ENCODE data around the gene PPP2R2C. TPM values are rescaled to one million over a fixed set of nuclear protein-coding genes. Genes with fewer than 3 reads are reported as not detected.

Gene PPP2R2C
- total and polyA plus RNA-seq, 2 experiments from 2014 or later = 1.3 to 9.2 TPM

DNA sequence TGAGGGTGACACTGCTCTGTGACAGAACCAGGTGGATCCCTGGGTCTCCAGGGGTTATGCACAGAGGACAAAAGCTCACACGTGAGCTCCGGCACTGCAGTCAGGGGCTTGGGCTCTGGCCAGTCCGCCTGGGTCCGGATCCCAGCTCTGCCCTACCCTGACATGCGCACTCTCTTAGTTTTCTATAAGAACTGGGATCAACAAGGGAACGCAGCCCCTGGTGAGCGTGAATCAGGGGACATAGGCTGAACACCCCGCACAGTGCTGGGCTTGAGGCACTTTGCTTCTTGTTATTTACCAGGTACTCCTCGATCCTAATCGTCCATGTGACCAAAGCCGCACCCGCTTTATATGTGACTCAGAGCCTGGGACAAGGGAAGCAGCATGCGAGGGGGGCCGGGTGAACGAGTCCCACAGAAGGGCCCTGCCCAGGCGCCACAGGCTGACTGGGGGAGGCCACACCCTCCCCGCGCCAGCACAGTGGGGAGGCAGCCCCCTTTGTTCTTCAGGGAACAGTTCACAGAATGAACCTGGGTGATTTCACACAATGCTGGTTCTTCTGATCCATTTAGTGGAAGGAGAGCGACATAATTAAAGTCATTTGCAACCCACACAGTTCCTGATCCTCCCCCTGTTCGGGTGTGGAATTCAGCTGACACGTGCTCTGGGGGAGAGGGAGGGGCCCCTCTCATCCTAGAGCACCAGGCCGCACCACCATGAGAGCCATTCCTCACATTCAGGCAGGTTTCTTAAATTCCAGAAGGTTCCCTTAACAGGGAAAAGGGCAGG lies 147.2 kb downstream of the PPP2R2C start (continued):
- TF ChIP-seq, protein P1, sequence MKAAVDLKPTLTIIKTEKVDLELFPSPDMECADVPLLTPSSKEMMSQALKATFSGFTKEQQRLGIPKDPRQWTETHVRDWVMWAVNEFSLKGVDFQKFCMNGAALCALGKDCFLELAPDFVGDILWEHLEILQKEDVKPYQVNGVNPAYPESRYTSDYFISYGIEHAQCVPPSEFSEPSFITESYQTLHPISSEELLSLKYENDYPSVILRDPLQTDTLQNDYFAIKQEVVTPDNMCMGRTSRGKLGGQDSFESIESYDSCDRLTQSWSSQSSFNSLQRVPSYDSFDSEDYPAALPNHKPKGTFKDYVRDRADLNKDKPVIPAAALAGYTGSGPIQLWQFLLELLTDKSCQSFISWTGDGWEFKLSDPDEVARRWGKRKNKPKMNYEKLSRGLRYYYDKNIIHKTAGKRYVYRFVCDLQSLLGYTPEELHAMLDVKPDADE (IDR thresholded peaks at IDR 0.05) = no peak
- TF ChIP-seq STAT1 (IDR thresholded peaks at IDR 0.05; ENCODE audit: unreplicated experiment) (no peak), ZNF462 (CRISPR knock-in tag; IDR thresholded peaks at IDR 0.05) (no peak)

- H3K4me1 ChIP-seq (ENCODE audit: insufficient read depth) = no peaks in the 10 kb centered on the region
- H3K27me3 ChIP-seq (ENCODE audit: insufficient read depth) = no peaks in the 10 kb centered on the region
- ATAC-seq (peak; percentile 5; the same call in 1 of the 3 replicates), DNase-seq (ENCODE audit: low spot score) (no peak)
- Mint-ChIP-seq H3K27ac (peak overlapping the region; percentile 70; the same call in 1 of the 2 replicates), H3K27me3 (ENCODE audit: insufficient read depth, low read depth, poor library complexity) (peaks cover 11% of the 10 kb centered on the region), H3K9me3 (peaks cover 5% of the 10 kb centered on the region; the same call in 2 of the 3 replicates), H3K4me1 (peaks cover 6% of the 10 kb centered on the region; the same call in 2 of the 3 replicates), H3K36me3 (ENCODE audit: low read depth) (no peaks in the 10 kb centered on the region), H3K4me3 (no peak overlapping the region)
- H2AFZ ChIP-seq = peak overlapping the region; percentile 66
- H3F3A ChIP-seq (replicated peaks; ENCODE audit: low read depth) = no peaks in the 10 kb centered on the region
- H3K9me2 ChIP-seq (ENCODE audit: insufficient read depth) = no peaks in the 10 kb centered on the region
- no peak overlapping the region; the same call in 1 of the 2 replicates for H3K4me2 ChIP-seq
- no peaks in the 10 kb centered on the region for H4K20me1 ChIP-seq (replicated peaks; ENCODE audit: insufficient read depth)
- H3K79me2 ChIP-seq (replicated peaks; ENCODE audit: insufficient read depth) = no peaks in the 10 kb centered on the region
- H3K4me3 ChIP-seq = no peak overlapping the region
- no peak overlapping the region for H3K27ac ChIP-seq (ENCODE audit: low read depth)
- H3K36me3 ChIP-seq (ENCODE audit: insufficient read depth) = no peaks in the 10 kb centered on the region
- TF ChIP-seq CREB1 (CRISPR knock-in tag; IDR thresholded peaks at IDR 0.05; ENCODE audit: low read depth) (no peak), NANOG (IDR thresholded peaks at IDR 0.05; ENCODE audit: borderline replicate concordance) (no peak), CTCF (conservative IDR thresholded peaks at IDR 0.05; ENCODE audit: low read depth in 2 of 2) (no peak), EZH2phosphoT487 (IDR thresholded peaks at IDR 0.05; ENCODE audit: unreplicated experiment) (no peak), EZH2 (IDR thresholded peaks at IDR 0.05; ENCODE audit: low read depth, unreplicated experiment) (no peak), ZNF331 (CRISPR knock-in tag; IDR thresholded peaks at IDR 0.05; ENCODE audit: low read depth) (no peak)
- TF ChIP-seq, protein P1 (IDR thresholded peaks at IDR 0.05) = no peak
Measured at GRCh38 chr4:6324461-6324998, 147.9 kb downstream of the PPP2R2C start.

Measured in GM23338 (cell line).